MCF 10A (cell line): ENCODE results near the gene MAP2K7. TPM values are rescaled to one million over a fixed set of nuclear protein-coding genes. Genes with fewer than 3 reads are reported as not detected.
A peak's percentile ranks its signal among the peaks of the same experiment; 100 is the strongest.

Experiments
- BruUV-seq: library from RNA; stranded (reverse); fragments of 400-500 nt; replicated peaks from 2 replicates; lab custom pipeline; 2021; lab: Mats Ljungman, UMichigan
- CTCF ChIA-PET: fragments of 300-600 bp; sonication (Branson Sonifier 250); formaldehyde crosslinking; extraction: SDS; loops from one replicate; lab custom pipeline; 2021; ENCODE audit warnings: antibody characterized with exemption, inconsistent platforms; lab: Yijun Ruan, JAX
- POLR2A ChIA-PET: fragments of 300-600, 350-650 bp; sonication (Branson Sonifier 250); formaldehyde crosslinking; extraction: SDS; loops from one replicate; lab custom pipeline; 2020; ENCODE audit warnings: antibody characterized with exemption, inconsistent platforms; lab: Yijun Ruan, JAX
- DNase-seq: peaks from one replicate; pipeline ENCODE4 v3.0.0-alpha.2; 2018; ENCODE audit not compliant: unreplicated experiment
- H3K27ac Mint-ChIP-seq: one replicate; pipeline ENCODE4 v1.8.0; 2022; ENCODE audit warnings: mild to moderate bottlenecking, low read depth, mixed read lengths; ENCODE audit not compliant: unreplicated experiment
- H3K27me3 Mint-ChIP-seq: one replicate; pipeline ENCODE4 v1.8.0; 2022; ENCODE audit warnings: mixed read lengths; ENCODE audit not compliant: insufficient read depth, unreplicated experiment
- H3K36me3 Mint-ChIP-seq: one replicate; pipeline ENCODE4 v1.8.0; 2022; ENCODE audit warnings: mild to moderate bottlenecking, moderate library complexity, mixed read lengths; ENCODE audit not compliant: insufficient read depth, unreplicated experiment
- H3K4me1 Mint-ChIP-seq: one replicate; pipeline ENCODE4 v1.8.0; 2022; ENCODE audit warnings: mixed read lengths; ENCODE audit not compliant: insufficient read depth, unreplicated experiment
- H3K4me3 Mint-ChIP-seq: one replicate; pipeline ENCODE4 v1.8.0; 2022; ENCODE audit warnings: mild to moderate bottlenecking, moderate library complexity, mixed read lengths; ENCODE audit not compliant: unreplicated experiment
- H3K9me3 Mint-ChIP-seq: one replicate; pipeline ENCODE4 v1.8.0; 2022; ENCODE audit warnings: mixed read lengths; ENCODE audit not compliant: unreplicated experiment
- CTCF ChIP-seq: fragments of 200-600 bp; IDR thresholded peaks from one replicate; pipeline ENCODE4 v1.8.0; 2022; ENCODE audit warnings: antibody characterized with exemption, mild to moderate bottlenecking; ENCODE audit not compliant: unreplicated experiment
- intact Hi-C: fragments of 100-400 bp; cut with micrococcal nuclease; formaldehyde crosslinking; loops from 2 replicates; pipeline ENCODE4 v1.14.1; 2022
- total RNA-seq: library from RNA; stranded (reverse); gene quantifications from 2 replicates; pipeline ENCODE4 v1.2.3, GENCODE V29; 2022

The MAP2K7 gene
- total RNA-seq, 1 experiment from 2014 or later, result 36.3 TPM

GRCh38 chr19:7883796-7884570, 19.7 kb upstream of the MAP2K7 start:
- POLR2A ChIA-PET, result interaction anchor here (0.6 to 0.9 kb wide), 3 partner anchors 15 to 280 kb away, joined by 3 to 4 read pairs (median 3); no protein-coding TSS in a partner anchor
- H3K27ac Mint-ChIP-seq, result no peak overlapping the region
- no TSS peak for BruUV-seq
- intact Hi-C loops, result no loop called here
- no peaks in the 10 kb centered on the region for H3K36me3 Mint-ChIP-seq
- H3K9me3 Mint-ChIP-seq, result no peaks in the 10 kb centered on the region
- no peak overlapping the region for H3K4me3 Mint-ChIP-seq
- H3K4me1 Mint-ChIP-seq, result peaks cover 6% of the 10 kb centered on the region
- no peaks in the 10 kb centered on the region for H3K27me3 Mint-ChIP-seq
- CTCF ChIA-PET, result interaction anchor here (0.7 kb wide), 1 partner anchor 279 kb away, joined by 4 read pairs; no protein-coding TSS in a partner anchor
- peak; percentile 56 for DNase-seq
- no peak for TF ChIP-seq CTCF

- intact Hi-C loops, result no loop called here
- Mint-ChIP-seq H3K27me3 (no peaks in the 10 kb centered on the region), H3K4me1 (peaks cover 6% of the 10 kb centered on the region), H3K36me3 (no peaks in the 10 kb centered on the region), H3K9me3 (no peaks in the 10 kb centered on the region), H3K27ac (no peak overlapping the region), H3K4me3 (no peak overlapping the region)
- CTCF ChIA-PET, result interaction anchor here (1.3 kb wide), 1 partner anchor 16 kb away, joined by 8 read pairs; no protein-coding TSS in a partner anchor
- no peak for TF ChIP-seq CTCF
- POLR2A ChIA-PET, result interaction anchor here (1.6 to 2.9 kb wide), 3 partner anchors 9 to 17 kb away, joined by 4 to 9 read pairs (median 4); no protein-coding TSS in a partner anchor
- DNase-seq, result no peak
- no TSS peak for BruUV-seq
These were observed 17.9 kb upstream of the MAP2K7 start for GRCh38 chr19:7885818-7886217.

- no peak overlapping the region for H3K27ac Mint-ChIP-seq
- DNase-seq, result no peak
- no peaks in the 10 kb centered on the region for H3K9me3 Mint-ChIP-seq
- no peaks in the 10 kb centered on the region for H3K27me3 Mint-ChIP-seq
- POLR2A ChIA-PET, result interaction anchor here (0.6 to 4.1 kb wide), 9 partner anchors 9 to 33 kb away, joined by 3 to 53 read pairs (median 6); partner anchors contain the start of gene MAP2K7
- intact Hi-C loops, result no loop called here
- CTCF ChIA-PET, result interaction anchor here (0.6 to 2.1 kb wide), 4 partner anchors 10 to 338 kb away, joined by 3 to 8 read pairs (median 6); no protein-coding TSS in a partner anchor
- H3K36me3 Mint-ChIP-seq, result no peaks in the 10 kb centered on the region
- BruUV-seq, result no TSS peak
- H3K4me3 Mint-ChIP-seq, result no peak overlapping the region
- peaks cover 6% of the 10 kb centered on the region for H3K4me1 Mint-ChIP-seq
- TF ChIP-seq CTCF, result no peak
These were observed 16.1 kb upstream of the MAP2K7 start for GRCh38 chr19:7887408-7888144.
